Astrocyte (in vitro differentiated cells and primary cell): Measurements from ENCODE around the gene INSYN2B. TPM values are rescaled to one million over a fixed set of nuclear protein-coding genes. Genes with fewer than 3 reads are reported as not detected.

Experiments used
- DNase-seq: peaks from one replicate; pipeline ENCODE4 v3.0.0-alpha.2; 2010; ENCODE audit warnings: low read depth
- FAIRE-seq: peaks from 2 replicates; lab custom pipeline; 2011; peaks lifted over from hg19 to GRCh38; lab: Jason Lieb, UNC
- H2AFZ ChIP-seq: 2 replicates; pipeline ENCODE4 v1.6.0; 2012; ENCODE audit warnings: low read depth, low read length, inconsistent platforms
- H3K27ac ChIP-seq: 2 replicates; pipeline ENCODE4 v1.5.1; 2011; ENCODE audit warnings: low read depth, low read length, inconsistent platforms
- H3K27me3 ChIP-seq: 2 replicates; pipeline ENCODE4 v1.6.0; 2011; ENCODE audit warnings: low read length, inconsistent platforms; ENCODE audit not compliant: insufficient read depth
- H3K36me3 ChIP-seq: 2 replicates; pipeline ENCODE4 v1.5.1; 2011; ENCODE audit warnings: low read length, inconsistent platforms; ENCODE audit not compliant: insufficient read depth
- H3K4me1 ChIP-seq: 2 replicates; pipeline ENCODE4 v1.5.1; 2011; ENCODE audit warnings: low read length, inconsistent platforms; ENCODE audit not compliant: insufficient read depth
- H3K4me2 ChIP-seq: 2 replicates; pipeline ENCODE4 v1.6.0; 2012; ENCODE audit warnings: low read length, inconsistent platforms
- H3K4me3 ChIP-seq: 2 replicates; pipeline ENCODE4 v1.5.1; 2011; ENCODE audit warnings: low read depth, mild to moderate bottlenecking, low read length, inconsistent platforms; ENCODE audit not compliant: insufficient read depth
- H3K79me2 ChIP-seq: 2 replicates; pipeline ENCODE4 v1.6.0; 2012; ENCODE audit warnings: mild to moderate bottlenecking, low read length, inconsistent platforms; ENCODE audit not compliant: insufficient read depth
- H3K9ac ChIP-seq: 2 replicates; pipeline ENCODE4 v1.6.0; 2012; ENCODE audit warnings: mild to moderate bottlenecking, low read length, inconsistent platforms
- H3K9me3 ChIP-seq: 2 replicates; pipeline ENCODE4 v1.5.1; 2012; ENCODE audit warnings: low read depth, mild to moderate bottlenecking, low read length, inconsistent platforms; ENCODE audit not compliant: insufficient read depth
- H4K20me1 ChIP-seq: 2 replicates; pipeline ENCODE4 v1.6.0; 2012; ENCODE audit warnings: low read length, inconsistent platforms; ENCODE audit not compliant: insufficient read depth
- H3K27ac Mint-ChIP-seq: one replicate; pipeline ENCODE4 v1.8.0; 2021; ENCODE audit warnings: mild to moderate bottlenecking, mixed read lengths; ENCODE audit not compliant: unreplicated experiment
- H3K27me3 Mint-ChIP-seq: one replicate; pipeline ENCODE4 v1.8.0; 2021; ENCODE audit warnings: low read depth, mixed read lengths; ENCODE audit not compliant: unreplicated experiment
- H3K36me3 Mint-ChIP-seq: one replicate; pipeline ENCODE4 v1.8.0; 2021; ENCODE audit warnings: low read depth, mixed read lengths; ENCODE audit not compliant: unreplicated experiment
- H3K4me1 Mint-ChIP-seq: one replicate; pipeline ENCODE4 v1.8.0; 2021; ENCODE audit warnings: low read depth, mixed read lengths; ENCODE audit not compliant: unreplicated experiment
- H3K4me3 Mint-ChIP-seq: one replicate; pipeline ENCODE4 v1.8.0; 2021; ENCODE audit warnings: mild to moderate bottlenecking, moderate library complexity, mixed read lengths; ENCODE audit not compliant: unreplicated experiment
- H3K9me3 Mint-ChIP-seq: one replicate; pipeline ENCODE4 v1.8.0; 2021; ENCODE audit warnings: mild to moderate bottlenecking, mixed read lengths; ENCODE audit not compliant: unreplicated experiment
- EZH2 ChIP-seq: IDR thresholded peaks from 2 replicates; pipeline ENCODE4 v1.6.1; 2012; ENCODE audit warnings: mild to moderate bottlenecking, low read length, inconsistent platforms; ENCODE audit not compliant: insufficient read depth
- total RNA-seq: library from RNA; stranded (reverse); gene quantifications from 2 replicates; pipeline ENCODE4 v1.2.1, GENCODE V29; 2021
- TF ChIP-seq, protein P1 (sequence below): IDR thresholded peaks from 2 replicates; pipeline ENCODE4 v1.5.1; 2011; ENCODE audit warnings: low read depth, mild to moderate bottlenecking, inconsistent platforms, low read length, moderate library complexity; ENCODE audit not compliant: insufficient read depth

The INSYN2B gene
- total RNA-seq, 1 donor from 2014 or later: 0.36 TPM

DNA sequence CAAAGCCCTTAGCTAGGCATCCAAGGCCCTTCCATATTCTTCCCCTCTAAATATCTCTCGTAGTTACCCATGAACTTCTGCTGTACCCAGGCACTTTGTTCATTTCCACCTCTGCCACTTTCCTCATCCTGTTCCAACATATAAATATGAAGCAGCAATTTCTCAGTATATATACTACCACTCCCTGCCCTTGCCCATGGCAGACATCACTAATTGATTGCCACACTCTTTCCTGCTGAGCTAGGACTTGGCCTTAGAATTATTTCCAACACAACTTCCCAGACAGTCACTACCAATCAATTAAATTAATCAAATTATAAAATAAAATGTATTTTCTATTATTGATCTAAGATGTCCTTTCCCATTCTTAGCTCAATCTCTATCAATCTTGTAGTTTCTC lies 8.5 kb downstream of the INSYN2B start:
- TF ChIP-seq, protein P1, sequence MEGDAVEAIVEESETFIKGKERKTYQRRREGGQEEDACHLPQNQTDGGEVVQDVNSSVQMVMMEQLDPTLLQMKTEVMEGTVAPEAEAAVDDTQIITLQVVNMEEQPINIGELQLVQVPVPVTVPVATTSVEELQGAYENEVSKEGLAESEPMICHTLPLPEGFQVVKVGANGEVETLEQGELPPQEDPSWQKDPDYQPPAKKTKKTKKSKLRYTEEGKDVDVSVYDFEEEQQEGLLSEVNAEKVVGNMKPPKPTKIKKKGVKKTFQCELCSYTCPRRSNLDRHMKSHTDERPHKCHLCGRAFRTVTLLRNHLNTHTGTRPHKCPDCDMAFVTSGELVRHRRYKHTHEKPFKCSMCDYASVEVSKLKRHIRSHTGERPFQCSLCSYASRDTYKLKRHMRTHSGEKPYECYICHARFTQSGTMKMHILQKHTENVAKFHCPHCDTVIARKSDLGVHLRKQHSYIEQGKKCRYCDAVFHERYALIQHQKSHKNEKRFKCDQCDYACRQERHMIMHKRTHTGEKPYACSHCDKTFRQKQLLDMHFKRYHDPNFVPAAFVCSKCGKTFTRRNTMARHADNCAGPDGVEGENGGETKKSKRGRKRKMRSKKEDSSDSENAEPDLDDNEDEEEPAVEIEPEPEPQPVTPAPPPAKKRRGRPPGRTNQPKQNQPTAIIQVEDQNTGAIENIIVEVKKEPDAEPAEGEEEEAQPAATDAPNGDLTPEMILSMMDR: no peak
- no peak for TF ChIP-seq EZH2
- Histone ChIP-seq H3K36me3 (peaks cover 4% of the 10 kb centered on the region), H3K9ac (peak overlapping the region; percentile 58), H3K79me2 (peaks cover 100% of the 10 kb centered on the region), H3K4me2 (peak overlapping the region; percentile 66), H3K27me3 (no peaks in the 10 kb centered on the region), H3K4me1 (peaks cover 40% of the 10 kb centered on the region), H3K27ac (peak overlapping the region; percentile 80), H3K4me3 (no peak overlapping the region), H3K9me3 (no peaks in the 10 kb centered on the region), H2AFZ (no peak overlapping the region), H4K20me1 (peaks cover 5% of the 10 kb centered on the region)
- Mint-ChIP-seq H3K27me3 (no peaks in the 10 kb centered on the region), H3K4me1 (peaks cover 16% of the 10 kb centered on the region), H3K9me3 (no peaks in the 10 kb centered on the region), H3K36me3 (no peaks in the 10 kb centered on the region), H3K4me3 (no peak overlapping the region), H3K27ac (no peak overlapping the region)
- no peak for FAIRE-seq
- DNase-seq: no peak

- peak overlapping the region; percentile 8 for H3K4me3 ChIP-seq
- H3K27me3 ChIP-seq: no peaks in the 10 kb centered on the region
- H3K4me2 ChIP-seq: peak overlapping the region; percentile 66
- DNase-seq (peak; percentile 83), FAIRE-seq (peak; percentile 76)
- H3K27ac ChIP-seq: peak overlapping the region; percentile 80
- no peaks in the 10 kb centered on the region for H3K9me3 ChIP-seq
- H3K4me1 Mint-ChIP-seq: peaks cover 16% of the 10 kb centered on the region
- peak overlapping the region; percentile 28 for H2AFZ ChIP-seq
- no peak for TF ChIP-seq EZH2
- TF ChIP-seq, protein P1: no peak
- no peaks in the 10 kb centered on the region for H3K27me3 Mint-ChIP-seq
- H3K36me3 ChIP-seq: peaks cover 5% of the 10 kb centered on the region
- H3K79me2 ChIP-seq: peaks cover 100% of the 10 kb centered on the region
- H3K4me1 ChIP-seq: peaks cover 34% of the 10 kb centered on the region
- no peak overlapping the region for H3K4me3 Mint-ChIP-seq
- no peaks in the 10 kb centered on the region for H3K9me3 Mint-ChIP-seq
- peak overlapping the region; percentile 58 for H3K9ac ChIP-seq
- H3K27ac Mint-ChIP-seq: peak overlapping the region; percentile 8
- H3K36me3 Mint-ChIP-seq: no peaks in the 10 kb centered on the region
- peaks cover 10% of the 10 kb centered on the region for H4K20me1 ChIP-seq
Measured at GRCh38 chr5:169970911-169971765, 9.2 kb downstream of the INSYN2B start.

- peaks cover 31% of the 10 kb centered on the region for H3K4me1 ChIP-seq
- Mint-ChIP-seq H3K27me3 (no peaks in the 10 kb centered on the region), H3K27ac (peak overlapping the region; percentile 8), H3K4me3 (no peak overlapping the region), H3K9me3 (no peaks in the 10 kb centered on the region), H3K36me3 (no peaks in the 10 kb centered on the region), H3K4me1 (peaks cover 16% of the 10 kb centered on the region)
- peak overlapping the region; percentile 66 for H3K4me2 ChIP-seq
- H3K79me2 ChIP-seq: peaks cover 100% of the 10 kb centered on the region
- H3K4me3 ChIP-seq: no peak overlapping the region
- no peaks in the 10 kb centered on the region for H3K27me3 ChIP-seq
- no peaks in the 10 kb centered on the region for H3K9me3 ChIP-seq
- peak overlapping the region; percentile 2 for H2AFZ ChIP-seq
- TF ChIP-seq, protein P1: no peak
- no peak for TF ChIP-seq EZH2
- FAIRE-seq: no peak
- H3K27ac ChIP-seq: peak overlapping the region; percentile 80
- H3K36me3 ChIP-seq: peaks cover 5% of the 10 kb centered on the region
- peak overlapping the region; percentile 58 for H3K9ac ChIP-seq
- no peak for DNase-seq
- H4K20me1 ChIP-seq: peaks cover 12% of the 10 kb centered on the region
Measured at GRCh38 chr5:169970339-169970738, 10.0 kb downstream of the INSYN2B start.
